ENCODE measurements around the gene FLAD1. TPM values are rescaled to one million over a fixed set of nuclear protein-coding genes. Genes with fewer than 3 reads are reported as not detected.

The FLAD1 gene
- total and polyA plus RNA-seq, 2 donors (not counting 1 experiment from before 2014, with no cell fraction given): 11.8 to 24.9 TPM

DNA sequence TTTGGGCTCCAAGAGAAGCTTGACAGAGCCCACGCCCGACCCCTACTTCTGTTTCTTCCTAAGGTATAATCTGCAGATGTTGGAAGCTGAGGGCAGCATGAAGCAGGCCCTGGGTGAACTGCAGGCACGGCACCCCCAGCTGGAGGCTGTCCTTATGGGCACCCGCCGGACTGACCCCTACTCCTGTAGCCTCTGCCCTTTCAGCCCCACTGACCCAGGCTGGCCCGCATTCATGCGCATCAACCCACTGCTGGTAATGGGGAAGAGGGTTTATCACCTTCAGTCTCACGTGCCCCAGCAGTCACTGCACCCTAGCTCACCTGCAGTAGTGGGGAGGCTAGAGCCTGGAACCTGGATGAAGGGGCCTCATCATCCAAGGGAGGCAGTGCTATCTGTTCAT lies 7.1 kb downstream of the FLAD1 start:
- H3K79me2 ChIP-seq (ENCODE audit: control insufficient read depth, insufficient read depth, low read length): no peaks in the 10 kb centered on the region
- TF ChIP-seq EZH2 (IDR thresholded peaks at IDR 0.05; ENCODE audit: low read length, missing control alignments): no peak
- TF ChIP-seq, protein P1, sequence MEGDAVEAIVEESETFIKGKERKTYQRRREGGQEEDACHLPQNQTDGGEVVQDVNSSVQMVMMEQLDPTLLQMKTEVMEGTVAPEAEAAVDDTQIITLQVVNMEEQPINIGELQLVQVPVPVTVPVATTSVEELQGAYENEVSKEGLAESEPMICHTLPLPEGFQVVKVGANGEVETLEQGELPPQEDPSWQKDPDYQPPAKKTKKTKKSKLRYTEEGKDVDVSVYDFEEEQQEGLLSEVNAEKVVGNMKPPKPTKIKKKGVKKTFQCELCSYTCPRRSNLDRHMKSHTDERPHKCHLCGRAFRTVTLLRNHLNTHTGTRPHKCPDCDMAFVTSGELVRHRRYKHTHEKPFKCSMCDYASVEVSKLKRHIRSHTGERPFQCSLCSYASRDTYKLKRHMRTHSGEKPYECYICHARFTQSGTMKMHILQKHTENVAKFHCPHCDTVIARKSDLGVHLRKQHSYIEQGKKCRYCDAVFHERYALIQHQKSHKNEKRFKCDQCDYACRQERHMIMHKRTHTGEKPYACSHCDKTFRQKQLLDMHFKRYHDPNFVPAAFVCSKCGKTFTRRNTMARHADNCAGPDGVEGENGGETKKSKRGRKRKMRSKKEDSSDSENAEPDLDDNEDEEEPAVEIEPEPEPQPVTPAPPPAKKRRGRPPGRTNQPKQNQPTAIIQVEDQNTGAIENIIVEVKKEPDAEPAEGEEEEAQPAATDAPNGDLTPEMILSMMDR (conservative IDR thresholded peaks at IDR 0.05 in 1 of 2, IDR thresholded peaks at IDR 0.05 in 1 of 2; ENCODE audit: low read depth in 1 of 2, low read length in 2 of 2): no peak
- H2AFZ ChIP-seq (ENCODE audit: low read length): no peak overlapping the region
- H3K9ac ChIP-seq (ENCODE audit: insufficient read depth, low read length): no peak overlapping the region
- H3K4me3 ChIP-seq (replicated peaks in 1 of 4; ENCODE audit: control extremely low read depth in 1 of 4, insufficient read depth in 1 of 4, low read depth in 3 of 4, low read length in 4 of 4): no peak overlapping the region
- no peaks in the 10 kb centered on the region for H4K20me1 ChIP-seq (ENCODE audit: control insufficient read depth, extremely low read depth, insufficient read depth, low read length)
- H3K27ac ChIP-seq (ENCODE audit: insufficient read depth, low read length): no peak overlapping the region
- no peaks in the 10 kb centered on the region for H3K9me3 ChIP-seq (ENCODE audit: control insufficient read depth, insufficient read depth, low read depth, low read length)
- no peak for DNase-seq (ENCODE audit: low read depth in 2 of 2)
- no peaks in the 10 kb centered on the region for H3K4me1 ChIP-seq (ENCODE audit: control insufficient read depth, extremely low read depth, insufficient read depth, low read length)
- H3K27me3 ChIP-seq (ENCODE audit: control insufficient read depth, insufficient read depth, low read length): no peaks in the 10 kb centered on the region
- H3K4me2 ChIP-seq (ENCODE audit: extremely low read depth, insufficient read depth, low read length): no peak overlapping the region
- peaks cover 8% of the 10 kb centered on the region for H3K36me3 ChIP-seq (ENCODE audit: control insufficient read depth, insufficient read depth, low read length)

DNA sequence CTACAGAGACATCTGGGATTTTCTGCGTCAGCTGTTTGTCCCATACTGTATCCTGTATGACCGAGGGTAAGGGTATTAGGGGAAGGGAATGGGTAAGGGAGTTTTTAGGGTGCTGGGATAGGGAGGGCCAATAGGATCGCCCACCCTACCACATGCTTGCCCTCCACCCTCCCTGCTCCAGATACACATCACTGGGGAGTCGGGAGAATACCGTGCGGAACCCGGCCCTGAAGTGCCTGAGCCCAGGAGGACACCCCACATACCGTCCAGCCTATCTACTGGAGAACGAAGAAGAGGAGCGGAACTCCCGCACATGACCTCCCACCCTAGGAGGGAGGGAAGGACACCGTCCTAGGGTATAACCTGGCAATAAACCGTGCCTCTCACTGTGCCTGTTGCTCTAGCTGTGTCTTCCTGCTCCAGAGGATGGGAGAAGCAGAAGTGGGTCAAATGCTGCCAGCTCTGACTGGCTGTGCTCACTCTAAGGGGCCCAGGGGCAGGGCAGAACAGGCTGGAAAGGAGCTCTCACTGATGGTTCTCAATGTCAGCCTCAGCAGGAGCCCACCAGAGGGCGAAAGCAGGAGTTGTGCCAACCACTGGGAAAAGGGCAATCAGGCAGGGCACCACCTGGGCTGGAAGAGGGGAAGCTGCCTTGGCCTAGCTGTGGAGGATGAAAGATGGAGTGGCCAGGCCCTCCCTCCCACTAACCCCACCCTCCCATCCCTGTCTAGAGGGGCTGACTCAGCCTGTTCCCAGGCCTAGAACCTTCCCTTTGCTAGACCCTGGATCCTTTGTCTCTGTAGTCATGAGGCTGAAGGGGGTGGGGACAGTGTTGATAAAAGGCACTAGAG lies 9.8 kb downstream of the FLAD1 start:
- no peak overlapping the region for H3K27ac ChIP-seq (ENCODE audit: insufficient read depth, low read length)
- H3K79me2 ChIP-seq (ENCODE audit: control insufficient read depth, insufficient read depth, low read length): no peaks in the 10 kb centered on the region
- no peak overlapping the region for H2AFZ ChIP-seq (ENCODE audit: low read length)
- no peak overlapping the region for H3K4me3 ChIP-seq (replicated peaks in 1 of 4; ENCODE audit: control extremely low read depth in 1 of 4, insufficient read depth in 1 of 4, low read depth in 3 of 4, low read length in 4 of 4)
- H3K4me1 ChIP-seq (ENCODE audit: control insufficient read depth, extremely low read depth, insufficient read depth, low read length): no peaks in the 10 kb centered on the region
- TF ChIP-seq EZH2 (IDR thresholded peaks at IDR 0.05; ENCODE audit: low read length, missing control alignments): no peak
- TF ChIP-seq, protein P1 (conservative IDR thresholded peaks at IDR 0.05 in 1 of 2, IDR thresholded peaks at IDR 0.05 in 1 of 2; ENCODE audit: low read depth in 1 of 2, low read length in 2 of 2): peak; percentile 12 to 40
- H3K27me3 ChIP-seq (ENCODE audit: control insufficient read depth, insufficient read depth, low read length): no peaks in the 10 kb centered on the region
- H3K9ac ChIP-seq (ENCODE audit: insufficient read depth, low read length): no peak overlapping the region
- H3K9me3 ChIP-seq (ENCODE audit: control insufficient read depth, insufficient read depth, low read depth, low read length): no peaks in the 10 kb centered on the region
- H3K36me3 ChIP-seq (ENCODE audit: control insufficient read depth, insufficient read depth, low read length): peaks cover 6% of the 10 kb centered on the region
- peak; percentile 59 to 64 for DNase-seq (ENCODE audit: low read depth in 2 of 2)
- no peaks in the 10 kb centered on the region for H4K20me1 ChIP-seq (ENCODE audit: control insufficient read depth, extremely low read depth, insufficient read depth, low read length)
- no peak overlapping the region for H3K4me2 ChIP-seq (ENCODE audit: extremely low read depth, insufficient read depth, low read length)

DNA sequence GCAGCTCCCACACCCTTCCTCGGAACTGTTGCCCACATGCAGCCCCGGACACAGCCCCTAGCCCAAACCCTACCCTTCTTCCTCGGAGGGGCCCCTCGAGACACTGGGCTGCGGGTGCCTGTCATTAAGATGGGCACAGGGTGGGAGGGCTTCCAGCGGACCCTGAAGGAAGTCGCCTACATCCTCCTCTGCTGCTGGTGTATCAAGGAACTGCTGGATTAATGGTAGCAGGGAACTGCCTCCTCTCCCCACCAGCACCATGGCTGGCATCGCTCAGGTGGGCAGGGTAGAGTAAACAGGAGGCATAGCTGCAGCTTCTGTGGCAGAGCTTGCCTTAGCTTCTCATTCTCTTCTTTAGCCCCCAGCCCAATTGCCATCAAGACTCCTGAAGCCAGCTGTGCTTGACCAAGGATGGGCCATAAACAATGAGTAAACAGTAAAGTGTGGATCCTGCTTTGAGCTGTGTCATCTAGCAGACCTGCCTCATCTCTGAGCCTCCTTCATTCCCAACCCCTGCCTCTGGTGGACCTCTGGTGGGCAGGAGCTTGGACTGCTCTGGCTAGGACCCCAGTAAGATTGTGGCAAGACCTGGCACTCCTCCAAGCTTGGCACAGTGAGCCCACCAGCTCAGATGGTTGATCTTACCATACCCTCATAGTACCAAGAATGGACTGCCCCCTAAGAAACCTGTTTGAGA lies 10.6 kb downstream of the FLAD1 start, which contains the start of gene LENEP:
Gene LENEP, plus strand, starts transcription at position 15 of the 697 bp plus-strand sequence. Its CDS starts 22 bp downstream, at position 37.
- no peak for TF ChIP-seq EZH2 (IDR thresholded peaks at IDR 0.05; ENCODE audit: low read length, missing control alignments)
- TF ChIP-seq, protein P1 (conservative IDR thresholded peaks at IDR 0.05 in 1 of 2, IDR thresholded peaks at IDR 0.05 in 1 of 2; ENCODE audit: low read depth in 1 of 2, low read length in 2 of 2): no peak
- H3K27ac ChIP-seq (ENCODE audit: insufficient read depth, low read length): peak within 1 kb of the TSS; percentile 7
- no peak for DNase-seq (ENCODE audit: low read depth in 2 of 2)
- no peaks in the 10 kb centered on the region for H3K4me1 ChIP-seq (ENCODE audit: control insufficient read depth, extremely low read depth, insufficient read depth, low read length)
- no peak within 1 kb of the TSS for H3K9ac ChIP-seq (ENCODE audit: insufficient read depth, low read length)
- H2AFZ ChIP-seq (ENCODE audit: low read length): no peak within 1 kb of the TSS
- no peak within 1 kb of the TSS for H3K4me3 ChIP-seq (replicated peaks in 1 of 4; ENCODE audit: control extremely low read depth in 1 of 4, insufficient read depth in 1 of 4, low read depth in 3 of 4, low read length in 4 of 4)
- H3K27me3 ChIP-seq (ENCODE audit: control insufficient read depth, insufficient read depth, low read length): no peaks in the 10 kb centered on the region
- peaks cover under 1% of the 10 kb centered on the region for H3K36me3 ChIP-seq (ENCODE audit: control insufficient read depth, insufficient read depth, low read length)
- H3K9me3 ChIP-seq (ENCODE audit: control insufficient read depth, insufficient read depth, low read depth, low read length): no peaks in the 10 kb centered on the region
- H4K20me1 ChIP-seq (ENCODE audit: control insufficient read depth, extremely low read depth, insufficient read depth, low read length): no peaks in the 10 kb centered on the region
- no peaks in the 10 kb centered on the region for H3K79me2 ChIP-seq (ENCODE audit: control insufficient read depth, insufficient read depth, low read length)
- H3K4me2 ChIP-seq (ENCODE audit: extremely low read depth, insufficient read depth, low read length): no peak within 1 kb of the TSS

Measured in fibroblast of lung (primary cell).